HG02798 (cell line): ENCODE measurements around the gene ATOSB.

Experiments used
- ATAC-seq: cut with Tn5 transposase; IDR thresholded peaks from one replicate; pipeline ENCODE4 v1.9.1; 2021; ENCODE audit warnings: mild to moderate bottlenecking; ENCODE audit not compliant: unreplicated experiment, poor library complexity

ATOSB gene

DNA sequence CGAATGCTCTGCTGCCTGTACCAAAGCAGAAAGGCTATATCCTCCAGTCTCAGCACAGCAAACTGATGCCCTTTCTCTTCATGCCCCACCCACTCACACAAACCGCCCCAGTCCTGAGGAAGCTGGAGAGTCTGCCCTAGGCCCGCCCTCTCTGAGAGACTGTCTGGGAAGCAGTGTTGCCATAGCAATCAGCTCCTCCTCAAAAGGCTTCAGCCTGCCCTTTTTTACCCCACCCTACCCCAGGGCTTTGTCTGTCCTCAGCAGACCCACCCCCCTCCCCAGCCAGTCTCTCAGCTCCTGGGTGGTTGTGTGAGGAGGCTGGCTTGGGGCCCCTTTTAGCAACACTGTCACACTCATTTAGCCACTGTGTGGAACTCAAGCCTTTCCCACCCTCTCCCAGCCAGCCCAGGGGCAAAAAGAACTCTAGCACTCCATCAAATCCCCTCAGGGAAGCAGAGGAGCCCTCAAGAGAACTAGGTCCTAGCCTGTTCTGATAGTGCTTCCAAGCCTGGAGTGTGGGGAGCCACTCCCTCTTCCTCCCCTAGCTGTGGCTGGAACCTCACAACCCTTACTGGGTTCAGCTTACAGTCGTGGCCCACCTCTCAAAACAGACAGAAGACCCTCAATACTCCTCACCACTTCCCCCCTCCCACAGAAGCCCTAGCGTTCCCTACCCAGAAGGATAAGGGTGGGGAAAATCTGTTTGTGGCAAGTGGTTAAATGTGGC, 1.4 kb downstream of the ATOSB start:
- no peak for ATAC-seq

DNA sequence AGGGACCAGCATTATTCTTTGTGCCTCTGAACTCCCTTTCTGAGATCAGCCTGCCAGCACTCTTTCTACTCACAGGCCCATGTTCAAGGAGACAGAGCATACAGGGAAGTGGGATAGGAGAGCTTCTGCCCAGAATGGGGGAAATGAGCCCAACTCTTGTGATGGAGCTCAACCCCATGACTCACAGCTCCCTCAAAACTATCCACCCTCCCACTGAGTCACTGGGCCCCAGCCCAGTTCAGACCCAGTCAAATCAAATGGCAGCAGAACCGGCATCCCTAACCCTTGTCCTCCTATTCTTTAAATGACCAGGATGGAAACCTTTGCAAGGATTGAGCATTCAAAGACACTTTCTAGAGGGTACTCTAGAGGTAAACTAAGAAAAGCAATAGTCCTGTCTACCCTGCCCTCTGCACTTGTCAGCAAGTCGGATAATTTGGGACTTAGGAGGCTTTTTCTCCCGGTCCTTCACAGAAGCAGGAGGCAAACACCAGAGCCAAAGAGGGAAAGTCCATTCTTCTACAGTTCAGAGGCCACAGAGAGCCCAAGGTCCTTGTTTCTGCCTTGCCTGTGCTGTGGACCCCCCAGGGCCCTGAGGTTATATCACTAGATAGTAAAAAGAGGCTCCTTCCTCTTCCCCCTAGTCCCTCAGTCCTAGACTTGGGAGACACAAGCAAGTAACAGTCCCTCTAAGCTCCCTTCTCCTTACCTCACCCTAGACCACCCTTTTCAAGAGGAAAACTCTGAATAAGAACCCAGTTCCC, 3.2 kb downstream of the ATOSB start:
- no peak for ATAC-seq

DNA sequence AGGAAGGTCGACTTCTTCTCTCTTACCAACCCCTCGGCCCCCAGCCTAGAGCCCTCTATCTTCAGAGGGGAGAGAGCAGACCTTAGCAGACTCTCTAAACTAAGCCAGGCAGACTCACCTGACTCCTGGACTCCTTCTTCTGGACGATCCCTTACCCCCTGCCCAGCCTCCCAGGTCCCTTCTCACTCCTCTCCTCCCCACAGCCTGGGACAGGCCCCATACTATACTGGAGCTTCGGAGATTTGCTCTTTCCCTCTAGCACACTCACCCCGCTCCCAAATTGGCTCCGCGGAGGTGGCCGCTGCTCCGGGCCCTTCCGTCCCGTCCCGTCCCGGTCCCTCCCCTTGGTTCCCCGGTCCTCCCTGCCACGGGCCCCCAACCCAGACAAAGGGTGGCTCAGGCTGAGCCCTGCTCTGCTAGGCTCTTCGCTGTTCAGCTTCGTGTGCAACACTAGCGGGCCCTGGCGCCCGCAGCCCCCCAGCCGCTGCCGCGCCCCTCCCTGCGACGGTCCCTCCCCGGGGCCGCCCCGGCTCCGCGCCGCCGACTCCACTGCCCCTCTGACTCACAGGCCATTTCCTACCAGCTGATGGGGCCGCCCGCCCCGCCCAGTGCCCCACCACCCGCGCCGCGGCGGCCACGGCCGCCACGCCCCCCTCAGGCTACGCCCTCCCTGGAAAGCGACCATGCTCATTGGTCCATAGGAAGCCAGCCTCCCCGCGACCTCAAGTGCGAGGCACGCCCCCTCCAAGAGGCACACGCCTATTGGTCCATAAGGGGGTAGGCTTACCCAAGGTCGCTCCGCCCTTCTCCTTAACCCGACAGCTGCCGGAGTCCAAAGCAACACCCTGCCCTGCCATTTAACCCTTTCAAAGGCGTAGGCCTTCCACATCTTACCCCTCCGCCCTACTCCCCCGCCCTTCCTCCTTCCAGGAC, 4.4 kb downstream of the ATOSB start:
- peak; percentile 82 for ATAC-seq

DNA sequence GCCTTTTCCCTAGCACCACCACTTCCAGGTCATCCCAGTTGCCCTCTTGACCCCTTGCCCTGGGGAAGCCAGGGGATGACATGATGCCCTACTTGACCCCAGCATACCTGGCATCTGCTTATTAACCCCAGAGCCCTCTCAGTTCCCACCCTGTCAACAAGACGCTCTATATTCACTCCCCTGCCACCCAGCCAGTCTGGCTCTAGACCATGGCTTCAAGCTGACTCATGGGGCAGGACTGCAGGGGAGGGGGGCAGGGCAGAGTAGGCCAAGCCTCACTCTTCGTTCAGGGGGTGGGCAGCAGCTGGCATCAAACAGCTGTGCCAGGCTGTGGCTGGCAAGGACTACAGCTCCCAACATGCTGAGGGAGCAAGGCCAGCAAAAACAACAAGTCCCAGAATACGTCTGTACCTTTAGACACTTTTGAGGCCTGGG, 5.3 kb downstream of the ATOSB start:
- ATAC-seq, result no peak

DNA sequence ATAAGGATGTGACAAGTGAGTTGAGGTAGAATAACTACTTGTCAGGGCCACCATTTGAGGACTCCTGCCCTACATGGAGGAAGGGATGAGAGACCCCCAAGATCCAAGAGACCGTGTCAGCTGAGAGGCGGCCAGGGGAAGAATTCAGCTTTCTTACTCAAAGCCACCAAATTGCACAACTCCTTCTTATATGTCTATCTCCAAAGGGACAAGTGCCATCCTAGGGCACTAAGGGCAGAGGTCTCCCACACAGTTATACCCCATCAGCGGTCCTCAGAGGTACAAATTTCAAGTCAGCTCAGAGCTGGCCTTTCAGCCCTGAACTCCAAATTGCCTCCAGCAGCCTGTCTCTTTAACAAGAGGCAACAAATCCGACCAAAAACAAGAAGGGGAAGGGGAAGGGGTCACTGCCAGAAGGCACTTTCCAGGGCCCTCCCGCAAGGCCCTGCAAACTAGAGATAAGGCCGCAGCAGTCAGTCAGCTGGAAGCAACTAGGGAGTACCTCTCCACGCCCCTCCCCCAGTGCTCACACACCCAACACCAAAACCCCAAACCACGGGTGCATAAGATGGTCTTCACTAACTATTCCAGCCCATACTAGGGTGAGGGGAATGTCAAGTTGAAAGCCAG, 6.6 kb downstream of the ATOSB start:
- no peak for ATAC-seq

DNA sequence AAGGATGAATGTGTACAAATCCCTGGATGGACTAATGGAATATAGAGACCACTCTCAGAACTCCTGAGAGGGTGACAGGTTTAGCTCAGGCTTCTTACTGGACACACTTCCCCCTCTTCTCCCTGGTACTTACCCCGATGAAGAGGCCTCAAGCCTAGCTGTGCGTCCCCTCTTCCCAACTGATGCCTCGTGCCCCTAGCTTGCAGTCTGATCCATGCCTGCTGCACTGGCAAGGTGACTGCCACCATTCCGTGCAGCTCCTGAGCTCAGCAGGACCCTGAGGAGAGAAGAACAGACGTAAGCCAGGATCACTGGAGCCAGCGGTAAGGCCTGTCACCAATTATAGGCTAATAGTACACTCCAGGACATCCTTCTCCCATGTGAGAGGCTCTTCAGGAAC, 7.2 kb downstream of the ATOSB start:
- no peak for ATAC-seq

DNA sequence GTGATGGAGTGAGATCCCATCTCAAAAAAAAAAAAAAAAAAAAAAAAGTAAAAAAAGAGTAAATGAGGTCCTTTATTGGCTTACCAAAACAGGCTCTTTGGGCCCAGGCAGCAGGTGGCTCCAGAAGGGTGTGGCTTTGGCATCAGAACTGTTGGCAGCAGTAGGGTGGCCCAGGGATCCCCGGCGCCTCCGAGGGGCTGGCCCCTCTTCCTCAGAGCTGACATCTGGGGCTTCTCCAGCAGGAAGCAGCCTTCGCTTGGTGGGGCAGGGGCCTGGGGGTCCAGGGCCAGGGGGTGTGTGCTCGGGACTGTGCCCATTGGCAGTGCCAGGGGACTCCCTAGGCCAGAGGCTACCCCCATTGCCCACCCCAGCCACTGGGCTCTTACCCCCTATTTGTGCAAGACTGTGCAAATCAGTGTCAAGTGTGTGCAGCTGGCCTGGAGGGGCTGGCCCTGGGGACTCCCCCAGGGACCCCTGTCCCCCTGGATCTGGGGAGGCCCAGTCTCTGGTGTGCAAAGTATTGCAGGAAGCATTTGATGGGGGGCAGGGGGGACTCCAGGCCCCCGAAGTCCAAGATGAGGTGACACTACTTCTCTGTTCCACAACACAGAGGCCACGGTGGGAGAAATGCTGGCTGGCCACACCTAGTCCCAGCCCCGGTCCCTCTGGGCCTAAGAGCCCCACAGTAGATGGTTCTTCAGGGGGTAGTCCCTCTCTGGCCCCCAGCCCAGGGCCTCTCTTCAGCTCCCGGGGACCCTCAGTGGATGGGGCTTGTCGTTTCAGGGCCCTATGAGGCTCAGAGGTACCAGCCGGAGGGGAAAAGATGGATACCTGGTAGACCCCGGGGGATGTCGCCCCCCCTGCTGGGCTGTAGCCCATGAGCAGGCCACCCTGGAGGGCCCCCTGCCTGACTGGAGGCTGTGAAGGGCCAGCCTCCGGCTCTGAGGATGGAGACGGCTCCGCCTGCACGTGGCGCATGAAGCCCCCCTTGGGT, 8.1 kb downstream of the ATOSB start:
- ATAC-seq, result no peak

DNA sequence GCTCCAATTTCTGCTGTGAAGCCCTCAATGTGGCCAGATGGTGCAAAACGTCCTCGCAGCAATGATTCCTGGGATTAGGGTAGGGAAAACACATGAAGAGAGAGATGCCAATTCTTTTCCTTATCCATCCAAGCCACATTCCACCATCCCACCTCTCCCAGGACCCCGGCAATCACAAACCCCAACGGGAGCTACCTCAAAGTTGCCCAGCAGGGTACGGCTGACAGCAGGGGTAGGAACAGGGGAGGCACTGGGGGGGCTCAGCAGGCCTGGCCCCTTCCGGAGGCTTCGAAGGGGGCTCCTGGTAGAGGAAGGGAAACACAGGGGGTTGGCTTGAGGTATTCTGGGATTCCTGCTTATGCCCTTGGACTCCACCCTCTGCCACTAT, 9.3 kb downstream of the ATOSB start:
- ATAC-seq, result no peak

DNA sequence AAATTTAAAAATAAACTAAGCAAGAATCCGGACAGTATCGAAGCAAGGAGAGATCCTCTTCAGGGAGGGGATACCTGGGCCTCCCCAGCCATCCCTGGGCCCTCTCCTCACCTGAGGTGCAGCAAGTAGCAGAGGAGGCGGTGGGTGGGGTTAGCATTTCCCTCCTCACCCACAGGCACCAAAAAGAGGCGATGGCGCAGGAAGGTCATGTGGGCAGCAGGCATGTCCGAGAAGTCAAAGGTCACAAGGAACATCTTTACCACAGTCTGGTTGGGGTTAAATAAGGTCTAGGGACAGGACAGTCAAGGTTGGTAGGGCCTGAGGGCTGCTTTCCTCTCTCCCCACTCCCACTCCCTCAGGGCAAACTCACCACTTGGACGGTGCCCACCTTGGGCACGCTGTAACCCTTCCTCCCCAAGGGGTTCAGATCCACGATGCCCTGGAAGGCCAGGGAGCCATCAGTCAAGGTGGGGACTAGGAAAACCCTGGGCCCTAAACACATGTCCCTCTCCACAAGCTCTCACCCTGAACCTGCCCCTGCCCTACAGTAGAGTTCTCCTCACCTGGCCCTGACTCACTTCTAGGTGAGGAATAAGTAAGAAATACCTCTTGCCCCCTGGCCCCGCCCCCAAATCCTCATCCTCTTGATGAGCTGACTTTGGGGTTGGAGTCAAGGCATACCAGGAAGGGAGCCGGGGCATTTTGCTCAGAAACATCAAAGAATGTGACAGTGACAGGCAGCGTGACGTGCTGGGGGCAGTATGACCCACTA, 9.9 kb downstream of the ATOSB start:
- no peak for ATAC-seq

DNA sequence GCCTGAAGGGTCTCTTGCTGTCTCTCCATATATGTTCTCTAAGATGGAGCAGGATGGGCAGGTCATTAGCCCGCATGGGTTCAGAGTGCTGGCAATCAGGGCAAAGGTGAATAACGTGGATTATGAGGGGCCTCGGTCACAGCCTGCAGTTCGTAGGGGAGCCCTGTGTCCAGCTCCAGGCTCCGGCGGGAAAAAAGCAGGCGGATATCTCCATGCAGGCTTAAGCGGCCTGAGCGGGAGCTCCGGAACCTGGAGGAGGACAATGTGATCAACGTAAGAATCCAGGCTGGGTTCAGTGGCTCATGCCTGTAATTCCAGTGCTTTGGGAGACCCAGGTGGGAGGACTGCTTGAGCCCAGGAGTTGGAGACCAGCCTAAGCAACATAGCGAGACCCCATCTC, 10.5 kb downstream of the ATOSB start:
- no peak for ATAC-seq

DNA sequence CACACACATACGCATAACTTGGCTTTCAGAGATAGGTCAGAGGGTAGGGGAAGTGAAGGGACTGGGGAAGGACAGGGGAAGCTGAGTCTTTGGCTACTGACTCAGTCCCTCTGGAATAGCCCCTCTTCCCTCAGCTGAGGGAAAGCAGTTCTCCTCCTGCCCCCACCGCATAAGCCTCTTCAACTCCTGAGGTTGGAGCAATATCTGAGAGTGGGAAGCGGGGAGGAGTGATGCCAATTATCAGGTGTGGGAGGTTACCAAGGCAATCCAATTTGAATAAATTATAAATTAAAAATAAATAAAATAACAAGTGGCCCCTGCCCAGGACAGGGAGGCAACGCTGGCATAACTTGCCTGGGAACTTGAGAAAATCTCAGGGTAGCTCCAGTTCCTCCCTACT, 11.1 kb downstream of the ATOSB start:
- no peak for ATAC-seq

DNA sequence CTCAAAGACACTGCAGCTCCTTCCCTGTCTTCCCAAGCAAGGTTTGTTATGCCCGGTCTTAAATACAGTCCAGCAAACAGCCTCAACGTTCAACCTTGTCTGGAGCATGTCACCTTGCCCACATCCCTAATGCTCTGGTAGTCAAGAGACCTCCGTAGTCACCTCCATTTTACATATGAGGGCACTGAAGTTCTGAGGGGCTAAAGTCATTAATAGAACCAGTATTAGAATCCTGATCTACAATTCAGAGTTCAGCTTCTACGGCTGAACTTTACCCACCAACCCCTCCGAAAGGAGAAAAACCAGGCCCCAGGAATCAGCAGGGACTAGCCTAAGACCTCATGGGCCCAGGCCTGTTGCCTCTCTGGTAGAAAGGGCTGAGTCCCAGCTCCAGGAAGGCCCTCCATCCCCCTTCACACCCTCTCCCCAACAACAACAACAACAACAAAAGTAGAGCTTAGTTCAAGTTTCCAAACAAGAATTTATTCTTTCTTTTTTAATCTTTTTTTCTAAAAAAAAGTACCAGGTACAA, 11.9 kb downstream of the ATOSB start:
- no peak for ATAC-seq

DNA sequence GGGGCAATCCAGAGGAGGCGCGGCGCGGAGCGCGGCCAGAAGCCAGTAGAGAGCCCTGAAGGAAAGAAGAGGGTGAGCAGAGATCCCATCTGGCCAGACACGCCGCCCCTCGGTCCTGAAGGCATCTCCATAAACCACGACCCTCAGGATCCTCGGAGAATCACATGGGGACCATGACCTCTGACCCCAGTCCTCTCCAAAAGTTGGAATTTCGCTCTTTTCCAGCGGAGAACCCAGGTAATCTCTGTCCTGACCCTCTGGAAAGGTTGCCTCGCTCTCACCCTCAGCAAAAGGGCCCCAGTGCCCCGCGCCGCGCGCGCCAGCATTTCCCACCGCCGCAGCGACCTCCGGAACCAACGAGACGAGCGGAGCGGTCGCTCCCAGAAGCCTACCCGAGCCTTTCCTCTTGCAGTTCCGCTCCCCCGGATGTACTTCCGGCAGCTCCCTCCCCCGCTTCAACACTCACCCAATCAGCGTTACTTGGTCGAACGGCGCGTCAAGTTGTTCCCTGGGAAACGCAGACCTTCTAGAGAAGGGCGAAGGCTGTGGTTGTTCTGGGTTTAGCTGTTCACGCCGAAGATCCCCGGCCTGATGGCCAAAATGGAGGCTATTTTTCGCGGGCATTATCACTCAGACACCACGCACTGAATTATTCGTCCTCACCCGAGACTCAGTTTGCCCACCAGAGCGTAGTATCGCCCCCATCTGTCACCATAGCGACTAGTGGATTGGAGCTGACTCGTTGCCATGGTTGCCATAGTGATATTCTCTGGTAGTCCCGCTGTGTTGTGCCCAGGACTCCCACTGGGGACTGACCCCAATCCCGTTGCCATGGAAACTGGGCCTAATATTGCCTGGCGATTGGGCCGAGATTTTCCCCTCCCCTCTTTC, 12.6 kb downstream of the ATOSB start, which contains the start of gene STOML2:
Gene STOML2, minus strand, starts transcription at position 363 of the 891 bp plus-strand sequence. Its CDS starts 37 bp downstream, at position 326.
- ATAC-seq, result peak; percentile 97

DNA sequence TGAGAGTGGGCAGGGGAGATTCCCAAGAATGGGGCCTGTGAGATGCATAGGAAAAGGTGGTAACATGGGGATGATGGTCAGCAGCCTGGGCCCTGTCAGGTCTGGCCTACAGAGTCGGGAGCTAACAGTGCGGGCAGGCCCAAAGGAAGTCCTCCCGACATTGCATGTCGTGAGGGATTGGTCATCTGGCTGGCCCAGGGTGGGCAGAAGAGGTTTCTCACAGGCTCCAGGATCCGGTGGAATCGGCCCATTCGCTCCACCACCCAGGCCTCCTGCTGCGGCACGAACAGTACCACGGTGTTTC, 13.2 kb downstream of the ATOSB start:
- no peak for ATAC-seq

DNA sequence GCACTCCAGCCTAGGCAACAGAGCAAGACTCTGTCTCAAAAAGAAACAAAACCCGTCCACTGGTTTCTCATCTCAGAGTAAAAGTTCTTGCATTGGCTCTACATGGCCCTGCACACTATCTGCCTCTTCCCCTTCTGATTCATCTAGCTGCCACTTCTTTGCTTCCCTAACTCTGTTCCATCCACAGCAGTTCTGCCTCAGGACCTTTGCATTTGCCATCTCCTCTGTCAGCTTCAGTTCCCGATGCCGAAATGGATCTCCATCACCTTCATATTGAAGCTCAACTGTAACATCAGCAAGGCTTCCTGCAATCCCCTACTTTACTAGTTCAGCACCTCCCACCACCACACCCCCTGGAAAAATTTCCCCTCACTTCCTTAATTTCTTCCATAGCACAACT, 18.1 kb downstream of the ATOSB start:
- no peak for ATAC-seq

DNA sequence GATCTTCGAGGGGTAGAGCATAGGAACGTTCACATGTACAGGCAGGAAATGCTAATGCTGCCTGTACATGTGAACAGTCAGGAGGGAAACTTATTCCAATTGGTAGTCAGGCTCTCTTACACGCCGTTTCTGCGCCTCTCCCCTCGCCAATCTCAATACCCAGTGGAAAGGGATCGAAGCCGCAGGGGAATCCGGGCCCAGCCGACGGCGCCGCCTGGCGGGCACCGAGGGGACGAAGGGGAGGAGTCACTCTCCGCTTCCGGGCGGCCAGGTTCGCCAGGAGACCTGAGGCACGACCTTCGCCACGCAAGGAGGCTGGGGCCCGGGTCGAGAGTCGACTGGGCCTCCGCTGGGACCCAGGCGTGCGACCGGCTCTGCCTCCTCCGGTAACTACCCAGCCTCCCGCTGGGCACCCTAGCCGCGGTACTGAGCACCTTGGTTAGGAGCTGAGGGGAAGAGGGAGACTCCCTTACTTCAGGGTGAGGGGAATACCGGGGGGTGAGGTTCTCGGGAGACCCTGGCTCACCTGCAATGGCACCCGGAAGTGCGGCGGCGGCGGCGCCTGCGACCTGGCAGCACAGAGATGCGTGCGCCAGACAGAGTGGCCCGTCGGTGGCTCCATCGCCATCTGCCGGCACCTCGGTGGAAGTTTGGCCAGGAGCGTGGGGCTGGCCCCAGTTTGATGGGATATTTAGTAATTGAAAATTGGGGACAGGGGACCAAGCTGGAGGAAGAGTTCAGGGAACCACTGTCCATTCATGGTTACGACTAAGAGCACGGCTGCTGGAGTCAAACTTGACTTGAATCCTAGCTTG, 19.4 kb downstream of the ATOSB start, which contains the start of gene PIGO:
Gene PIGO, minus strand, starts transcription at position 557 of the 815 bp plus-strand sequence. CDS start 1,026 bp downstream, outside the sequence.
- ATAC-seq, result peak; percentile 87
